Measurements from ENCODE around the gene KCNAB1.

KCNAB1 gene

DNA sequence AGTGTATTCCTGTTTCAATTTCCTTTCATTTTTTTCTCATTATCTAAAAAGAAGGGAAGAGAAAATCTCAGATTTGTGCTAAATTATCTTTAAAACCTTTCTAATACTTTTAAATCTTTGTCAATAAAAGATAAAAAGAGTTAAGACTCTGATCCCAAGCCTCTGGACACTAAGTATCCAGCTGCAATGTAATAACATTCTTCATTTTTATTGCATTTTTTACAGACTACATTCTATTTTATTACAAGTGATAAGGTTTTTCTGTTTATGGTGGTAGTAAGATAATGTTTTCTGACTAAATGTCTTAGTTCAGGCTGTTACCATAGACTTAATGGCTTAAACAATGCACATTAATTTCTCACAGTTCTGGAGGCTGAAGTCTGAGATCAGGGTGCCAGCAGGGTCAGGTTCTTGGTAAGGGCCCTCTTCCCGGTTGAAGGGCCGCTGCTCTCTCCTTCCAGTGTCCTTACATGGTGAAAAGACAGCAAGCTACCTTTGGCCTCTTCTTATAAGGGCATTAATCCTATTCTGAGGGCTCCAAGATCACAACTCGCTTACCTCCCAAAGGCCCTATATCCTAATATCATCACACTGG, 19.7 kb downstream of the KCNAB1 start:
- no peak for DNase-seq (ENCODE audit: low read depth)

DNA sequence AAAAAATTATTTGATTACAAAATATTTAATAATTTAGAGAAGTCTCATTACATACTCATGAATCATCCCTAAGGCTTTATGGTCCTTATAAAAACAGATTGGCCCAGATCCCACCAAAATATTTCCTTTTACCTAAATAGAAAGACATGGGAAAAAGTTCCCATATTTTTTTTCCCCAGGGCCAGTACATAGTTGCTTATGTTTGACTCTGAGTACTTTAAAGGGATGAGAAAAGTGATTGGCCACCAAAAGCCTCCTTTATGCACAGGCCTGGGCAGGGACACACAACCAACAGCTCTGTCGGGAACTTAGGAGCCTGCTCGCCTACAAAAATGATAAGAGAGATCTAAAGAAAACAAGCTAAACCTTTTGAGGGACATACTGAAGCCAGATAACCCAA, 22.3 kb downstream of the KCNAB1 start:
- no peak for DNase-seq (ENCODE audit: low read depth)

DNA sequence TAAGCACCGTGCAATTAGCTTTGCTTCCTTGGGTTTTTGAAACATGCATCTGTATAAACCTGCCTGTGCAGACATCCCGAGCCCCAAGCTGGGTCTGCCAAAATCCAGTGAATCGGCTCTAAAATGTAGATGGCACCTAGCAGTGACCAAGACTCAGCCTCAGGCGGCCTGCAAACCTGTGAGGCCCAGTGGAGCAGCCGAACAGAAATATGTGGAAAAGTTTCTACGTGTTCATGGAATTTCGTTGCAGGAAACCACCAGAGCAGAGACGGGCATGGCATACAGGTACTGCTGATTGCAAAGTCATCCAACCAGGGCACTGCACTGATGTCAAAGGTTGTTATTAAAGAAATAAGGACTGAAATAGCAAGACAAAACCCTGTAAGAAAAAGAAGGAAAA, 22.8 kb downstream of the KCNAB1 start:
- no peak for DNase-seq (ENCODE audit: low read depth)

GRCh38 chr3:156144060-156144459, 23.7 kb downstream of the KCNAB1 start:
- no peak for DNase-seq (ENCODE audit: low read depth)

DNA sequence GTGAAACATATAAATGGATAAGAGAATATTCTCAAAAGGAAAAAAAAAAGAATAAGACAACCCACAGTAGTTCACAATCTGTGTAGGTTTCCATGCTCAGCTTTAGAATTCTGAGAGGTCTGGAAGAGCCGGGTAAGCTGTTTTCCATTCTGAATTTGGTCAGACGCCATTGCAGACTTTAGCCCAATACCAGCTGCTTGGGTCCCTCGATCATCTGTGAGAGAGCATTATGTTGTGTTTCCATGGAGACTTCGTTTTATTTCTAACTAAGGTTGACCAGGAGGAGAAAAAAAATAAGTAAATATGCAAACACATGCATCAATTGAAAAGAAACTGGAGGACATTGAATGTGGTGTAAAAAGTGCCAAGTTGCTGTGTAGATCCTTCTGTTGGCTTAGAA, 25.5 kb downstream of the KCNAB1 start:
- no peak for DNase-seq (ENCODE audit: low read depth)

DNA sequence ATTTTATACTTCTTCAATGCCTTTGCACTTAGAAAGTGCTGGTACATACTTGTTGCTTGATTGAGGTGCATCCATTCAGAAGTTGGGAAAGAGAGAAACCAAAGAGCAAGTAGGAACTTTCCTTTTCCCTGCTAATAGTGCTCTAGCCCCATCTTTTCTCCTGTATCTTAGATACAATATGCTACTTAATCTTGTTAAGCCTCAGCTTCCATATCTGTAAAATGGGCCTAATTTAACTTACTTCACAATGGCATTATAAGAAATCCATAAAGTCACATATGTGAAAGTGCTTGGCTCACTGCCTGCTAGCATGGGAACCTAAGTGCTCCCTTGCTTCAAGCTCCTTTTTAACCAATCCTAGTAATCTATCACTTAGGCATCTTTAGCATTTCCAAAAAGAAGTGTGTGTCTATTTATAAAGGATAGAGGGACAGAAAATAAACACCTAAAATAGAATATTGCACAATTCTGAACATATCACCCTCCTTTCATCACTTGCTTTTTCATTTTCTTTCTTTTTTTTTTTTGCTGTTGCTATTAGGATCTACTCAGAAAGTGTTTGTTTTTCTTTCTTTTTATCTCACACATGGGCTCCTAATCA, 28.1 kb downstream of the KCNAB1 start:
- no peak for DNase-seq (ENCODE audit: low read depth)

- no peak for DNase-seq (ENCODE audit: low read depth)
Observed at GRCh38 chr3:156148946-156149381, 28.6 kb downstream of the KCNAB1 start.

GRCh38 chr3:156149876-156150275, 29.5 kb downstream of the KCNAB1 start:
- no peak for DNase-seq (ENCODE audit: low read depth)

DNA sequence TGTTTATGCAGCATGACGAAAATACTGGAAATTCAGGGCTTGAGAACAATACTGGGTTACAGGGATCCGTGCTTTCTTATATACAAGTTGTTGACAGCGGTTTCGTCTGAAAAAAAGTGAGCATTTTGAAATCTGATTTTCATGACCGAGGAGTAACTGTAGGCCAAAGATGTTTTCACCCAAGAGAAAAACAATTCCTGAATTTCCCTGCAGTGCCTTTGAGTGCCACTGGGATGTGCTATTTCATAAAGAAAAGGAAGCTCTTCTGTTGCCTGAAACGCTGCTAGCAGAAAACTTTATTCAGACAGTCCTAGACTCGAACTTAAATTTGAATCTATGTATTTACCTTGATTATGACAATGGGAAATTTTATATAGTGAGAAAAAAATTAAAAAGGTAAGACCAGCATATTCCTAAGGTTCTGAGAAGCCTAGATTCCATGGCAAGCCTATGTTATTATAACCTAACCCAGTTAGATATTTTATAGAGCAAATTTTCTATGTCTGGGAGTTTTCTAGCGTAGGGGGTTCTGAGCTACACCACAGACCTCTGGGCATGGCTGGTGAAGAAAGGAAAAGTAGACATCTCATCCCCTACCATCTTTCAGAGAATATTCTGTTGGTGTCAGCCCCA, 30.2 kb downstream of the KCNAB1 start:
- no peak for DNase-seq (ENCODE audit: low read depth)

- peak; percentile 4 for DNase-seq (ENCODE audit: low read depth)
Observed at GRCh38 chr3:156151824-156152428, 31.5 kb downstream of the KCNAB1 start.

GRCh38 chr3:156158656-156159295, 38.4 kb downstream of the KCNAB1 start:
- DNase-seq (ENCODE audit: low read depth), result no peak

DNA sequence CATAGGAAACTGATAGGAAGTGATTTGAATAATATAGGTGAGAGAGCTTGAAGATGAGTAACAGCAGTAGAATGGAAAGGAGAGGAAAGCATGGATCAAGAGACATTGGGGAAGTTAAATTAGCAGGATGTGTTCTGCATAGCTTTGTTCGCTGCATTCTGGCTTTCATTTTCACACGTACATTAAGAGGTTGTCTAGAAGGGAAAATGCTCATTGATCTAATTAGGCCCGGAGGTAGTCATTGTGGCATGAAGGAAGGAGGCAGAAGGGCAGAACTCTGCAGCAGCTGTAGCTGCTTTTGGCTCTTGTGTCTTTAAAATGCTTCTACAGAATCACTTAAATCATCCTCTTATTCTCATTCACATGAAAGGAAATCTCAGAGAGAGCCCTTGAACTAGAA, 40.3 kb downstream of the KCNAB1 start:
- DNase-seq (ENCODE audit: low read depth), result no peak

DNA sequence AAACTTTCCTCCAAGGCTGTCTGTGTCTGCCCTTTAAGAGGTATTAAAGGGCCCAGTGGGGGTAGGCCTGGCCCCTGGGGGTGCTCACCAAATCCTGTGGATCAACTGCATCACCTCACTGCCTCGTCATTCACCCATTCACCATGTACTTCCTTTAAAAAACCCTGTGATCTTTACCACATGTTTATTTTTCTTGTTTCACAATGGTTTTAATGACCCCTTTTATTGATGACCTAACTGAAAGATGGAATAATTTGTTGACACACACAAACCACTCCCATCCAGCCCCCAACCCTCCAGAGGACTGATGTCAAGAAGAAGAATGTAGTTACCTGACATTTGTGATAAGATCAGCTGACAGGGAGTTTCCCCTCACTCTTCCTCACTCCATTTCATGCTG, 40.8 kb downstream of the KCNAB1 start:
- DNase-seq (ENCODE audit: low read depth), result no peak

- DNase-seq (ENCODE audit: low read depth), result no peak
Observed at GRCh38 chr3:156163848-156164247, 43.5 kb downstream of the KCNAB1 start.

DNA sequence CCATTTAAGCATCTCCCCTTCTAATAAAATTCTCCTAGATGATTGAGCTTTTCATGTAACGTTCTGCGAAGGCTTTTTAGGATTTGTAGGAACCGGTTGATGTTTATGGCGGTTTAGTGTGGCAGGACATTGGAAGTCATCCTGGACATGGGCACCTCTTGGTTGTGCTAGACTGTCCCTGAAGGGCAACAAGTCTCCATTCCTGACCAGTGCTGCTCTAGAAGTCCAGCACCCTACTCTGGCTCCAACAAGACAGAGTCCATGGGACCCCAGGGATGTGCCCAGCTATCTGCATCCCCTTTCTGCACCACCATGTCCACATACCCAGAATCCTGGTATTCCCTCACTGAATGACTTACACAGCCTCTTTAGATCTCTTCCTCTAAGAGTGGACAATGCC, 46.4 kb downstream of the KCNAB1 start:
- DNase-seq (ENCODE audit: low read depth), result no peak

DNA sequence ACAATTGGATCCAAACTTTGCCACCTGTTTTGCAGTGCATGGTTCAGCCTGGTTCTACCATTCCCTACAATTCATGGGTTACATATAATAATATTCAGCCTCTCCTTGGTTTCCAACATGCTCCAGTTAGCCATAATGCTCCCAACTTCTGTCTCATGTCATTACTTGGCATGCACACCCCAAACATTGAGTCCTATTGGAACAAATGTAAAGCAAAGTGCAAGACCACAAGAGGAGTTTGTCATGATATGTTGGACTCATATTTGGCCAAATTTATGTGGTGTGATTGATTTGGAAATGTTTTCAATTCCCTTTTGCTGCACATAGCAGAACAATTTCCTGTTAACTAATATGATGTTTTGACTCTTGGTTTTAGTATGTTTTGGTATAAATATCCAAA, 50.2 kb downstream of the KCNAB1 start:
- DNase-seq (ENCODE audit: low read depth), result no peak

DNA sequence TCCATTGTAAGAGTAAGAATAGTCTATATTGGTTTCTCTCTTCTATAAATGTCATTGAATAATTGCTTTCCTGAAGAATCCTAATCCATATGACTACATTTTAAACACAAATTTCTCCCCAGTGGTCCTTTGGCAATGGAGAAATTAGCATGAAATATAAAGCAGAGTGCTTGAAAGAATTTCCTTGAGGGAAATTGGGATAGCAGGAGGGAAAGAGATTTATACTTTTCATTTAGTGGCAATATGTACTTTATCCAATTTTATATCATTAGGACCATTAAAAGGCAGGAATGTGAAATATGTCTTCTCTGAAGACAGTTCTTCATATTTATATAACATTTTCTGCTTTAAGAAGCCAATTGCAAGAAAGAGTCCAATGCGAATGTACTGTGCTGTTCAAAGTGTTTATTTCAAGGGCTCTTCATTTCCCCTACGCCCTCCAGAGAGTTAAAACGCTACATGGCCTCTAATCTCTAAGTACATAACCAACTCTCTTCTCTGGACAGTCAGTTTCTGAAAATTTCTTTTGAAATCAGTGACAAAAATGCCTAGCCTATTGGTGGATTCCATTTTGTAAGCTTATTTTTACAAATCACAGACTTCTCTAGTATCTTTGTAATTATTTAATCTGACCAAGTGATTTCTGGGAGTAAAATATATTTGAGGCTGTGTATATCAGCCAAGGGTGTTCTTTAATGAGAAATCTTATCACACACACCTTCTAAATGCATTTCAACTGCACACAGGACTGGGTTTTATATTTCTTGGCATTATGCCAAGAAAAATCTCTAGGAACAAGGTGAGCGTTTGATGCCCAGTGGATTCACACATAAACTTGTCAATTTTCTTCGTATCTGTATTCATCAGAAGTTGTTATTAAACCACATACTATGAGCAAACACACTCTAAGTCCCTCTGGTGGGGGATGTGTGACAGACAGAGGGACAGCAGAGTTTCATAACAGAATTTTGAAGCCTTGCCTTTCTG, 51.2 kb downstream of the KCNAB1 start:
- DNase-seq (ENCODE audit: low read depth), result no peak

- DNase-seq (ENCODE audit: low read depth), result no peak
Observed at GRCh38 chr3:156172536-156172935, 52.2 kb downstream of the KCNAB1 start.

DNA sequence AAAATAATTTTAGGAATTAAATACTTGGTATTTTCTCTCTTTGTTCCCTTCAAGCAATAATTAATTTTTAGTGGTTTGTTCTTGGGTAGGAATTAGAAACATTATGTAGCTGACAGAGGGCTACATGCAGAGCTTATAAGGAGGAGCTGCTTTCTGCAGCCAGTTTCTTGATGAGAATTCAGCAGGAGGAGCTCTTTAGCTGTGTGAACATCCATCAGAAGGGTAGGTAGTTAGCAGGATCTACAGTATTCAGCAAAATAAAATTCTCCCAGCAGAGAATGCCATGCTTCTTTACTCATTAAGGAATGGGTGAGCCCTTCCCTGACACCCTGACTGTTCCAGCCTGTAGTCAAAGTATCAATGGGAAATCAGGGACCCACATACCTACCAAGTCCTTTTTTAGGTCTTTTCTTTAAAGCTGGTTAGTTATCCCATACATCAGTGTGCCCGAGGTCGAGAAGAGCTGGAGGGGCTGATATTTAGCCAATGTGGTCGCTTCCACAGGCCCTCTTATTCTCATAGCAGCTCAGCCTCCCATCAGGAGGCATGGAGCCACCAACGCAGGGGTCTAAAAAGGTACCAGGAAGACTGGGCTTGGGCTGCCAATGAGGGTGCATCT, 54.0 kb downstream of the KCNAB1 start:
- no peak for DNase-seq (ENCODE audit: low read depth)

DNA sequence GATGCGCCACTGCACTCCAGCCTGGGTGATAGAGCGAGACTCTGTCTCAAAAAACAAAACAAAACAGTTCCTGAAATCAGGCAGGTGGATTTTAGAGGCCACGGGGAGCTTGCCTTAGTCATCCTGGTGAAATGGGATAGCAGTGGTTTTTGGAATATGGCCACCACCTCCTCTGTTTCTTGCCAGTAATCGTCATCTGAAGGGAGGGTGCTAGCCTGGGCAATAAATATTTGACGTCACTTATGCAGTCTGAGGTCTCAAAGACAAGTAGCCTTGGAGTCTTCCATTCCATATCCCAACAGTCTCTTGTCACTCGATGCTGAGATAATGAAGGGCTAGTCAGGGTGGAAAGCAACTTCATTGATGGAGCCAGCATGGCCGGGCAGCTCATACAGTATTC, 55.2 kb downstream of the KCNAB1 start:
- no peak for DNase-seq (ENCODE audit: low read depth)

- no peak for DNase-seq (ENCODE audit: low read depth)
Observed at GRCh38 chr3:156176048-156176447, 55.7 kb downstream of the KCNAB1 start.
